DMS79 treated with DMSO at 0.1 percent for 48 hours (cell line): Measurements from ENCODE around the gene CHAC1.

Source experiments
- DNase-seq: peaks from one replicate; lab custom pipeline; 2025; lab: John Stamatoyannopoulos, UW

The CHAC1 gene

GRCh38 chr15:40985541-40986330, 32.5 kb downstream of the CHAC1 start:
- DNase-seq, result no peak

DNA sequence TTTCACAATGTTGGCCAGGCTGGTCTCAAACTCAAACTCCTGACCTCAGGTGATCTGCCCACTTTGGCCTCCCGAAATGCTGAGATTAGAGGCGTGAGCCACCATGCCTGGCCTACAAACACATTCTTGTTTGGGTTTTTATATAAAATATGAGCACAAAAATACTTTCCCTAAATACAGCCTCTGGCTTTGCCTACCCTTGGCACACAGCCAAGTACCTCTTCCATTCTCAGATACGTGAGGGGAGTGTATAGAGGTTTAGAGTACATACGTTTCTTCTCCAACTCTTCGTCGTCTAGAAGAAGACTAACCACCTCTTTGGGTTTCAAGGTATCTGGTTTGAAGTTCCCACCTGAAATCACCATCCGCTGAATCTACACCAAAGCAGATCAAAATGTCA, 33.5 kb downstream of the CHAC1 start:
- no peak for DNase-seq

DNA sequence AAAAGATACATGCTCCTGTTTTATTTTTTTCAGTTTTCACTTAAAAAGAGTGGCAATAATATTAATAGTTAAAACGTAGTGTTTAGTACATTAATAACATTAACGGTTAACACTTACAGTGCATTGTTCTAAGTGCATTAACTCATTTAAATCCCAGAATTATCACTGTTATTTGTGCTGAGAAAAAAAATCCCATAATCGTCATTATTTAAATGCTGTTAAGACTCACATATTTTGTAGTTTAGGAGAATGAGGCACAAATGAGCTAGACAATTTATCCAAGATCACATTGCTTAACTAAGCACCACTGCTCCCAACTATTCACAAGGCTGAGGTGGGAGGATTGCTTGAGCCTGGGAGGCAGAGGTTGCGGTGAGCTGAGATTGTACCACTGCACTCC, 34.9 kb downstream of the CHAC1 start:
- DNase-seq, result no peak

DNA sequence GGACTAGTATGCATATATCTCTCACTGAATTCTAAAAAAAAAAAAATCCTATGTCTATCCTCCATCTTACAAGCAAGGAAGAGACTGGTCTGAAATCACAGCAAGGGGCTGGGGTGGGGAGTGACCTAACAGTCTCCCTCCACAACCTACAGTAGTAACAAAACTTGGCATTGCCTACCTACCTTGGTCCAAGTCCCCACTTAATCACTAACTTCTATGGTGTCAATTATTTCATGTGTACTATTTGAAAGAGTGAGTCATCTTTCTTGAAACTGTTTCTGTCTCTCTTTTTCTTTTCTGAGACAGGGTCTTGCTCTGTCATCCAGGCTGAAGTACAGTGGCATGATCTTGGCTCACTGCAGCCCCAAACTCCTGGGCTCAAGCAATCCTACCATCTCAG, 36.8 kb downstream of the CHAC1 start:
- no peak for DNase-seq

DNA sequence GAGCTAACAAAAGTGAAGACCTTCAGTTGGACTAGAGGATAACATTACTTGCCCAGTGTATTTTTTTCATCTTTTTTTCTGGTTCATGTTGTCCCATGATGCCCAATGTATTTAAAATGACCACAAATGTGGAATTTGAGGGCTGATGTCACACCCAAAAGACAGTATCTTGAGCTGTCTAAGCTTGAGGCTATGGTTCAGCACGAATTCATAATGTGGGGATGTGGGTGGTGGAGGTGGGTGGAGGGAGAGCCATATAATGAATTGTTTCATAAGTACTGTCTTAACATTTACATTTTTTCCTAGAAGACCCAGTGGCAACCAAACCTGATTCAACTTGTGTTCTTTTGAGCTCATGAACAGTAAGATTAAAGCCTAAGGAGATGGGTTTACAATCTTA, 37.5 kb downstream of the CHAC1 start:
- no peak for DNase-seq

DNA sequence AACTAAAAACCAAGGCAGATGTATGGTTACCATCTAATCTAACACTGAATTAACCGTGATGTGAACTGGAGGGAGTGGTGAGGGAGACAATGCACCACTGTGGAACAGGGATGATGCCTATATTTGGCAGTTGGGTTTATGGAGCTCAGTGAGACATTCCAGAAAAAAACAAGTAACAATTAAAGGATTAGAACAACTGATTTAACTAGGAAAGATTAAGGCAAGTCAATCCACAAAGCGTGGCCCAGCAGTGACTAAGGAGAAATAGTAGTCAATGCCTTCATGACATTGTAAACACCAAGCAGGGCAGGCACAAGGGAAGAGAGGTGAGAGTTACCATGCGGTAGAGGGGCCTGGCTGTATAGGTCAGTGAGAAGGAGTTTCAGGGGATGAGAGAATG, 38.1 kb downstream of the CHAC1 start:
- DNase-seq, result no peak

GRCh38 chr15:40992241-40992741, 39.0 kb downstream of the CHAC1 start:
- DNase-seq, result no peak

- DNase-seq, result no peak
Measured at GRCh38 chr15:40992825-40993224, 39.6 kb downstream of the CHAC1 start.

DNA sequence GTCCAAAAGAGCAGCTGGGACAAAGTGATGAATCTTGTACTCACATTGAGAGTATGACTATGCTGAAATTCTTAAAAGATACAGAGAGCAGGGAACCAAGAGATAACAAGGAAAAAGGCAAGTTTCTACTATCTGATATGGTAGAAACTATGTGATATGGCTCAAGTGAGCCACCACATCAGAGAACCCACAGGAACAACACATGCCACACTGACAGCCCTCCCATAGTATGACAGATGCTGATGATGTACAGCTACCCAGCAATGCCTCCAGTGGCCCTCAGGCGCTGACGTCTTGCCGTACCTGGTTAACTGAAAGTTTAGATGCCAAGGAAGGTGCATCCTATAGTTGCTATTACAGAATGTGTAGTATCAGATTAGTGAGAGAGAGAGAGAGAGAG, 42.4 kb downstream of the CHAC1 start:
- DNase-seq, result no peak

- DNase-seq, result no peak
Measured at GRCh38 chr15:40999190-40999589, 45.9 kb downstream of the CHAC1 start.

DNA sequence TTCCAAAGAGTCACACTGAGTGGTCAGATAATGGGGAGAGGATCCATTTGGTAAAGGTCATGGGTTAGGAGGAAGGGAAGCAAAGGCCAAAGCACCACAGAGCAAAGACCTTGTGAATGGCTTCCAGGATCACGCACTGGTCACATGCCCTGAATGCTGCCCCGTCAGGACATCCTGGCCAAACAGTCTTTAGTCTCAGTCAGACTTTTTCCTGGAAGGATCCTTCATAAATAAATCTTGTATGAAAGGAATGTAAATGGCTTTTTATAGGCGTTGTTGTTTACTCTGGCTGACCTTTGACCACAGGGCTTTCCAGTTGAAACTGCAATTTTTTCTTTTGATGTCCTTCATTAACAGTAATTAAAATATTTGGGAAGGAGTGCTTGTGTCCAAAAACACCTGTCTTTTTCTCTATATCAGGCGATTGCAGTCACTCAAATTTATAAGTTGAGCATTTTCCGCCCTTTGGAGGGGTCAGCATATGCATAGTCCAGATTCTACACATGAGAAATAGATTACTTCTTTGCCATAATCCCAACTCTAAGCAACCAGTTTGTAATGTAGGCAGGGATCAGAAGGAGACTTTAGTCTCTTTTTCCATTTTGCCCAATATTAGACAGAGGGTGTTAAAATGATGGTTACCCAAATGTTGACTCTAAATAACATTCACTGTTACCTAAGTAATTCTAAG, 48.4 kb downstream of the CHAC1 start:
- no peak for DNase-seq

DNA sequence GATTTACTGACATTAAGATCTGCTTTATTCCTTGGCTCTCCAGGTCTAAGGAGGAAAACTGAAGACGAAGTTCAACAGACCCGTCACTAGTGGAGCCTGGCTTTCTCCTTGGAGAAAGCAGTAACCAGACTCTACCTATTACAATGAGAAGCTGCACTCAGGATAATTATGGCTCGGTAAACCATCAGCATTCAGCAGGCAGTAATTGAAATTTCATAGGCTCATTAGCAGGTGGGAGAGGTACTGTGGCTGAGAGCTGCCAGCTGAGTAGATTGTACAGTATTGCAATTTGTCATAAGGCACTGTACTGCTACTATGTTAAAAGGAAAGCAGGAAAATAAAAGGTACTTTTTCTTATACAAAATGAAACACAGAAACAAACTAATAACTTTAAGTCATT, 51.2 kb downstream of the CHAC1 start:
- DNase-seq, result no peak
